HG03159 (cell line): ENCODE results near the gene OVCH2.

Experiments used
- ATAC-seq: cut with Tn5 transposase; IDR thresholded peaks from one replicate; pipeline ENCODE4 v1.9.1; 2021; ENCODE audit warnings: mild to moderate bottlenecking, moderate library complexity; ENCODE audit not compliant: unreplicated experiment

The OVCH2 gene

GRCh38 chr11:7640816-7641215 lies 65.5 kb downstream of the OVCH2 start:
- ATAC-seq = no peak

- no peak for ATAC-seq
These were observed 66.6 kb downstream of the OVCH2 start for GRCh38 chr11:7639643-7640025.
